Duodenal mucosa (tissue), 2 donors: ENCODE results near the gene STPG2.

Experiments
- H3K27ac ChIP-seq: one replicate; pipeline ENCODE4 v1.7.0; 2013; ENCODE audit warnings: low read depth, low read length
- H3K27me3 ChIP-seq, 2 donors: one replicate each; pipeline ENCODE4 v1.7.0; 2013; ENCODE audit warnings: low read length in 2 of 2, control low read depth in 1 of 2; ENCODE audit not compliant: insufficient read depth in 2 of 2, control insufficient read depth in 1 of 2
- H3K36me3 ChIP-seq, 2 donors: one replicate each; pipeline ENCODE4 v1.7.0; 2013; ENCODE audit warnings: low read length in 2 of 2, control low read depth in 1 of 2; ENCODE audit not compliant: insufficient read depth in 2 of 2, control insufficient read depth in 1 of 2
- H3K4me1 ChIP-seq, 2 donors: one replicate each; pipeline ENCODE4 v1.7.0; 2013; ENCODE audit warnings: low read length in 2 of 2, control low read depth in 1 of 2; ENCODE audit not compliant: insufficient read depth in 2 of 2, control insufficient read depth in 1 of 2
- H3K4me3 ChIP-seq, 2 donors: one replicate each; pipeline ENCODE4 v1.7.0; 2013; ENCODE audit warnings: low read length in 2 of 2, low read depth in 1 of 2
- H3K9ac ChIP-seq, 2 donors: one replicate each; pipeline ENCODE4 v1.7.0; 2013; ENCODE audit warnings: low read length in 2 of 2, low read depth in 1 of 2
- H3K9me3 ChIP-seq, 2 donors: one replicate each; pipeline ENCODE4 v1.7.0; 2013; ENCODE audit warnings: low read length in 2 of 2, control low read depth in 1 of 2; ENCODE audit not compliant: control insufficient read depth in 1 of 2

Gene STPG2

GRCh38 chr4:98006814-98007412 lies 136.4 kb downstream of the STPG2 start:
- no peak overlapping the region for H3K4me3 ChIP-seq
- H3K9ac ChIP-seq: no peak overlapping the region
- H3K36me3 ChIP-seq: no peaks in the 10 kb centered on the region
- no peaks in the 10 kb centered on the region for H3K4me1 ChIP-seq
- peaks cover 4 to 9% of the 10 kb centered on the region in 2 donors for H3K9me3 ChIP-seq
- no peaks in the 10 kb centered on the region for H3K27me3 ChIP-seq
- no peak overlapping the region for H3K27ac ChIP-seq

- Histone ChIP-seq H3K4me1 (no peaks in the 10 kb centered on the region), H3K9ac (no peak overlapping the region)
Observed at GRCh38 chr4:98006060-98006459, 137.2 kb downstream of the STPG2 start.

GRCh38 chr4:98000940-98001339 lies 142.3 kb downstream of the STPG2 start:
- no peak overlapping the region for H3K27ac ChIP-seq
- no peaks in the 10 kb centered on the region for H3K36me3 ChIP-seq
- H3K9ac ChIP-seq: no peak overlapping the region
- no peaks in the 10 kb centered on the region for H3K9me3 ChIP-seq
- no peak overlapping the region for H3K4me3 ChIP-seq
- no peaks in the 10 kb centered on the region for H3K4me1 ChIP-seq
- no peaks in the 10 kb centered on the region for H3K27me3 ChIP-seq

More at GRCh38 chr4:98006060-98006459, 137.2 kb downstream of the STPG2 start:
- H3K4me3 ChIP-seq: no peak overlapping the region
- peaks cover 2 to 5% of the 10 kb centered on the region in 2 donors for H3K9me3 ChIP-seq
- no peaks in the 10 kb centered on the region for H3K36me3 ChIP-seq
- no peak overlapping the region for H3K27ac ChIP-seq
- H3K27me3 ChIP-seq: no peaks in the 10 kb centered on the region

GRCh38 chr4:97998203-97998602 lies 145.1 kb downstream of the STPG2 start:
- Histone ChIP-seq H3K36me3 (no peaks in the 10 kb centered on the region), H3K9me3 (peaks cover 0 to 9% of the 10 kb centered on the region in 2 donors), H3K9ac (no peak overlapping the region), H3K27me3 (no peaks in the 10 kb centered on the region), H3K4me3 (no peak overlapping the region), H3K27ac (no peak overlapping the region), H3K4me1 (no peaks in the 10 kb centered on the region)

- Histone ChIP-seq H3K36me3 (no peaks in the 10 kb centered on the region), H3K9me3 (peaks cover 0 to 9% of the 10 kb centered on the region in 2 donors), H3K4me3 (no peak overlapping the region)
Observed at GRCh38 chr4:97994765-97995465, 148.4 kb downstream of the STPG2 start.

GRCh38 chr4:97990409-97990808 lies 152.9 kb downstream of the STPG2 start:
- no peak overlapping the region for H3K9ac ChIP-seq
- H3K36me3 ChIP-seq: no peaks in the 10 kb centered on the region
- no peak overlapping the region for H3K4me3 ChIP-seq
- H3K4me1 ChIP-seq: no peaks in the 10 kb centered on the region
- H3K9me3 ChIP-seq: peaks cover 0 to 6% of the 10 kb centered on the region in 2 donors
- H3K27ac ChIP-seq: no peak overlapping the region
- no peaks in the 10 kb centered on the region for H3K27me3 ChIP-seq

More at GRCh38 chr4:97994765-97995465, 148.4 kb downstream of the STPG2 start:
- Histone ChIP-seq H3K27me3 (no peaks in the 10 kb centered on the region), H3K4me1 (no peaks in the 10 kb centered on the region), H3K27ac (no peak overlapping the region), H3K9ac (no peak overlapping the region)

- Histone ChIP-seq H3K36me3 (no peaks in the 10 kb centered on the region), H3K27me3 (no peaks in the 10 kb centered on the region), H3K27ac (no peak overlapping the region), H3K9ac (no peak overlapping the region), H3K4me3 (no peak overlapping the region), H3K9me3 (no peaks in the 10 kb centered on the region), H3K4me1 (no peaks in the 10 kb centered on the region)
Observed at GRCh38 chr4:97987019-97987648, 156.1 kb downstream of the STPG2 start.

GRCh38 chr4:97984545-97985131 lies 158.6 kb downstream of the STPG2 start:
- H3K9me3 ChIP-seq: no peaks in the 10 kb centered on the region
- no peak overlapping the region for H3K27ac ChIP-seq
- H3K4me1 ChIP-seq: no peaks in the 10 kb centered on the region
- no peaks in the 10 kb centered on the region for H3K36me3 ChIP-seq
- H3K27me3 ChIP-seq: no peaks in the 10 kb centered on the region
- H3K9ac ChIP-seq: no peak overlapping the region
- no peak overlapping the region for H3K4me3 ChIP-seq

- Histone ChIP-seq H3K27ac (no peak overlapping the region), H3K27me3 (no peaks in the 10 kb centered on the region)
Observed at GRCh38 chr4:97978791-97979488, 164.3 kb downstream of the STPG2 start.

More at GRCh38 chr4:97978791-97979488, 164.3 kb downstream of the STPG2 start:
- Histone ChIP-seq H3K9me3 (no peaks in the 10 kb centered on the region), H3K4me1 (no peaks in the 10 kb centered on the region), H3K4me3 (no peak overlapping the region), H3K9ac (no peak overlapping the region), H3K36me3 (no peaks in the 10 kb centered on the region)
